ENCODE data around the gene FKBP10.

FKBP10 gene

DNA sequence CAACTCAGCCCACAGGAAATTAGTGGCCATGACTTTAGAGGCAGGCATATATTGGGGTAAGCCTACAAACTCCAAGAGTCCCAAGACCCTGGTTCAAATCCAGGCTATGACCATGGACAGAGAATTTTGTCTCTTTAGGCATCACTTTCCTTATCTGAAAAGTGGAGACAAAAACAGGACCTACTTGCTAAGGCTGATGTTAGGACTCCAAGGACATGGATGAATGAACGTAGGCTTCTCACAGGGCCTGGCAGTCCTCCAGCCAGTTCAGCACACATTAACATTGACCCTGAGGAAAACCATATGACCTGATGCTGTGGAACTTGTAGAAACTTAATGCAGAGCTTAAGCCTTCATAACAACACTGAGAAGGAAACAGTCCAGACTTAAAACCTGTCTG lies 1.4 kb downstream of the FKBP10 start:
- Histone ChIP-seq H3F3A (ENCODE audit: low read depth) (no peaks in the 10 kb centered on the region), H3K79me2 (ENCODE audit: insufficient read depth, low read length) (peaks cover 11% of the 10 kb centered on the region), H3K9ac (ENCODE audit: low read depth, low read length, poor library complexity, severe bottlenecking) (no peak overlapping the region), H3K36me3 (ENCODE audit: insufficient read depth, low read length) (no peaks in the 10 kb centered on the region), H4K20me1 (ENCODE audit: insufficient read depth, low read length, poor library complexity, severe bottlenecking) (no peaks in the 10 kb centered on the region), H3K27me3 (ENCODE audit: insufficient read depth, low read length, poor library complexity, severe bottlenecking) (no peaks in the 10 kb centered on the region), H3K4me3 (ENCODE audit: low read length, poor library complexity, severe bottlenecking) (no peak overlapping the region), H3K4me2 (ENCODE audit: low read depth, low read length, poor library complexity, severe bottlenecking) (no peak overlapping the region), H3K9me3 (ENCODE audit: insufficient read depth, low read depth, low read length) (no peaks in the 10 kb centered on the region), H3K4me1 (ENCODE audit: insufficient read depth, low read length, poor library complexity, severe bottlenecking) (peaks cover 32% of the 10 kb centered on the region), H3K9me2 (replicated peaks; ENCODE audit: low read depth, low read length) (no peaks in the 10 kb centered on the region), H2AFZ (ENCODE audit: low read length) (no peak overlapping the region)
- TF ChIP-seq EZH2phosphoT487 (IDR thresholded peaks at IDR 0.05; ENCODE audit: borderline replicate concordance) (no peak), CTCF (conservative IDR thresholded peaks at IDR 0.05; ENCODE audit: low read length) (no peak)

DNA sequence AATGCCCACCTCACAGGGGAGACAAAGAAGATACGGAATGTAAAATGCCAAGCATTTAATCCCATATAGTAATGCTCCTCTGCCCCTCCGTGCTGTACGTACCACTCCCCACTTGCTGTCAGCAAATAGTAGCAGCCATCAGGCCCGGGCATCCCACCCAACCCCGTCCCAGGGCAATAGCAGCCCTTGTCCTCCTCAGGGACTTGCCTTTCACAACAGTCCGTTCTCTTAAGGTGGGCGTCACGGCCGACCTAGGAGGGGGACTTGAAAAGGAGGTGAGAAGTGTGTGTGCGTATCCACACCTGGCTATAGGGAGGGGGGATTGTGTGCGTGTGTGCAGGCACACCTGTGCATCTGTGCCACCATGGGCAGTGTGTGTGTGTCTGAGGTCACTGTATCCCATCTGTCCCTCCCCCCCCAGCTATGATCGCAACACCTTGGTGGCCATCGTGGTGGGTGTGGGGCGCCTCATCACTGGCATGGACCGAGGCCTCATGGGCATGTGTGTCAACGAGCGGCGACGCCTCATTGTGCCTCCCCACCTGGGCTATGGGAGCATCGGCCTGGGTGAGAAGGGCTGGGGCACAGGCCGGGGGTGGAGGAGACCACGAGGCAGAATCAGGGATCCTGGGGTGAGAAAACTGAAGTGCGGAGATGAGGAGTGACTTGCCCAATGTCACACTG lies 4.0 kb downstream of the FKBP10 start:
- H3K79me2 ChIP-seq (ENCODE audit: insufficient read depth, low read length): no peaks in the 10 kb centered on the region
- H3K9me2 ChIP-seq (replicated peaks; ENCODE audit: low read depth, low read length): no peaks in the 10 kb centered on the region
- H3K4me2 ChIP-seq (ENCODE audit: low read depth, low read length, poor library complexity, severe bottlenecking): no peak overlapping the region
- H4K20me1 ChIP-seq (ENCODE audit: insufficient read depth, low read length, poor library complexity, severe bottlenecking): no peaks in the 10 kb centered on the region
- H3K4me1 ChIP-seq (ENCODE audit: insufficient read depth, low read length, poor library complexity, severe bottlenecking): peaks cover 16% of the 10 kb centered on the region
- no peaks in the 10 kb centered on the region for H3K36me3 ChIP-seq (ENCODE audit: insufficient read depth, low read length)
- no peak overlapping the region for H3K9ac ChIP-seq (ENCODE audit: low read depth, low read length, poor library complexity, severe bottlenecking)
- H2AFZ ChIP-seq (ENCODE audit: low read length): no peak overlapping the region
- TF ChIP-seq EZH2phosphoT487 (IDR thresholded peaks at IDR 0.05; ENCODE audit: borderline replicate concordance): no peak
- TF ChIP-seq CTCF (conservative IDR thresholded peaks at IDR 0.05; ENCODE audit: low read length): no peak
- H3K9me3 ChIP-seq (ENCODE audit: insufficient read depth, low read depth, low read length): no peaks in the 10 kb centered on the region
- H3K27me3 ChIP-seq (ENCODE audit: insufficient read depth, low read length, poor library complexity, severe bottlenecking): no peaks in the 10 kb centered on the region
- no peak overlapping the region for H3K4me3 ChIP-seq (ENCODE audit: low read length, poor library complexity, severe bottlenecking)
- no peaks in the 10 kb centered on the region for H3F3A ChIP-seq (ENCODE audit: low read depth)

DNA sequence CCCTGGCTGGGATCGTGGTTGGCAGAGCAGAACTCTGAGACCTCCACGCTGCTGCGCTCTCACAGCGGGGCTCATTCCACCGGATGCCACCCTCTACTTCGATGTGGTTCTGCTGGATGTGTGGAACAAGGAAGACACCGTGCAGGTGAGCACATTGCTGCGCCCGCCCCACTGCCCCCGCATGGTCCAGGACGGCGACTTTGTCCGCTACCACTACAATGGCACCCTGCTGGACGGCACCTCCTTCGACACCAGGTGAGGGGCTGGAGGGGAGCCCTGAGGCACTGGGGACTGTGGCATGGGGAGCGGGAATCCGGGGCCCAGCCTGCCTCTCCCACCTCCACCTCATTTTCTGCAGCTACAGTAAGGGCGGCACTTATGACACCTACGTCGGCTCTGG lies 5.2 kb downstream of the FKBP10 start:
- Histone ChIP-seq H3K4me3 (ENCODE audit: low read length, poor library complexity, severe bottlenecking) (no peak overlapping the region), H3K4me2 (ENCODE audit: low read depth, low read length, poor library complexity, severe bottlenecking) (no peak overlapping the region), H3K27me3 (ENCODE audit: insufficient read depth, low read length, poor library complexity, severe bottlenecking) (no peaks in the 10 kb centered on the region), H3F3A (ENCODE audit: low read depth) (no peaks in the 10 kb centered on the region), H3K79me2 (ENCODE audit: insufficient read depth, low read length) (no peaks in the 10 kb centered on the region), H3K9ac (ENCODE audit: low read depth, low read length, poor library complexity, severe bottlenecking) (no peak overlapping the region), H3K9me3 (ENCODE audit: insufficient read depth, low read depth, low read length) (no peaks in the 10 kb centered on the region), H4K20me1 (ENCODE audit: insufficient read depth, low read length, poor library complexity, severe bottlenecking) (no peaks in the 10 kb centered on the region), H3K36me3 (ENCODE audit: insufficient read depth, low read length) (no peaks in the 10 kb centered on the region), H3K4me1 (ENCODE audit: insufficient read depth, low read length, poor library complexity, severe bottlenecking) (peaks cover 6% of the 10 kb centered on the region), H2AFZ (ENCODE audit: low read length) (no peak overlapping the region), H3K9me2 (replicated peaks; ENCODE audit: low read depth, low read length) (no peaks in the 10 kb centered on the region)
- no peak for TF ChIP-seq CTCF (conservative IDR thresholded peaks at IDR 0.05; ENCODE audit: low read length)
- TF ChIP-seq EZH2phosphoT487 (IDR thresholded peaks at IDR 0.05; ENCODE audit: borderline replicate concordance): no peak
